C1 segment of cervical spinal cord (tissue), 14 donors: ENCODE measurements around the gene CRYBG1.
"Not testable (repeated sequence)": the region's sequence is repeated elsewhere in the genome, so short reads cannot be mapped to it uniquely, and the experiment has no call there.

Experiments
- DNase-seq, 14 donors: peaks; one replicate each; lab custom pipeline; 2025; lab: John Stamatoyannopoulos, UW

The CRYBG1 gene

DNA sequence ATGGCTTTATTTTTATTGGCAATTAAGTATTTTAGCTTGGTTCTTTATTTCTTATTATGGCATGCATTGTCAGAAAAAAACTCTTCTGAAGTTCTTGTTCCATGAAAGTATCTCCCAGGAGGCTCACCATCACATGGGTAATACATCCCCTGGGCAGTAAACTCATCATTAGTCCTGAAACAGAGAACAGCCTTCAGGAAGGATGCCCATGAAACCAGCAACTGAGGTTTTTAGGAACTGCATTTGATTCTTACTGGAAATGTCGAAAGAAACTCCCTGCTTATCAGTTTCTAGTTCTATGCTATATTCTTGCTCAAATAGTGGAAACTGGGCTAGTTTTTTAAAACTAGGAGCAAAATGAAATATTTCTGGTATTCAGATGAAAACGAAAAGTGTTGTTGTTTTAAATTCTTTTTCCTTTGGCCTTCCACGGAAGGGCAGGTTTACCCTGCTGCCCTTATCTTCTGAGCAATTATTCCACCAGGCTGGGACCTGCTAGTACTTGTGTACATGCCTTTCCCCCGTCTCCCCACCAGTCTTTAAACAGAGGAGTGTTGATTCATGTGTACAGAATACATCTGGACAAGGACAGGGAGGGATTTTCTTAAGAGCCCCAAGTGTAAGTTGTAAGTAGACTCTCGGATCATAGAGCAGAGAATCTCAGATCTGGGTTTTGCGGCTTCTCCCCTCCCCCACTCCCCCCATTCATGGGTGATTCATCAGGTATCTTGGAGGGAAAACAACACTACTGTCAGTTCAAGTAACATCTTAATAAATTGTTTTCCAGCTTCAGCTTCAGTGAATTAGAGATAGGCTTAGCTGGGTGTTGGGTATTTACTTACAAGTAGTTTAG, 187.3 kb downstream of the CRYBG1 start:
- no peak for DNase-seq

DNA sequence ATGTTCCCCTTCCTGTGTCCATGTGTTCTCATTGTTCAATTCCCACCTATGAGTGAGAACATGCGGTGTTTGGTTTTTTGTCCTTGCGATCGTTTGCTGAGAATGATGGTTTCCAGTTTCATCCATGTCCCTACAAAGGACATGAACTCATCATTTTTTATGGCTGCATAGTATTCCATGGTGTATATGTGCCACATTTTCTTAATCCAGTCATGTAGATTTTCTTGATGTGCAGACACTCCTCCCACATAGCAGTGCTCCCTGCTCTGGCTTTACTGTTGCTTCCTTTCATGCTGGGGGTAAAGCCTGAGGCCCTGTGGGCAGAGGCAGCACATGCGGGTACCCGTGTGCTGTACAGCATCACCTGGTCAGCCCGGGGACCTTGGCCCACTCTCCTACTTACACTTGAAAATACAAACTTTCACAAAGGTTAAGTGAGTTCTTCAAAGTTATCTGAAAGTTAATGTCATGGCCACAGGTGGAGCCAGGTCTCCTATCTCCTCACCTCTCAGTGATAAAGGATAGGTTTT, 188.5 kb downstream of the CRYBG1 start:
- DNase-seq = not testable (repeated sequence)

GRCh38 chr6:106549521-106549920, 189.0 kb downstream of the CRYBG1 start:
- no peak for DNase-seq

DNA sequence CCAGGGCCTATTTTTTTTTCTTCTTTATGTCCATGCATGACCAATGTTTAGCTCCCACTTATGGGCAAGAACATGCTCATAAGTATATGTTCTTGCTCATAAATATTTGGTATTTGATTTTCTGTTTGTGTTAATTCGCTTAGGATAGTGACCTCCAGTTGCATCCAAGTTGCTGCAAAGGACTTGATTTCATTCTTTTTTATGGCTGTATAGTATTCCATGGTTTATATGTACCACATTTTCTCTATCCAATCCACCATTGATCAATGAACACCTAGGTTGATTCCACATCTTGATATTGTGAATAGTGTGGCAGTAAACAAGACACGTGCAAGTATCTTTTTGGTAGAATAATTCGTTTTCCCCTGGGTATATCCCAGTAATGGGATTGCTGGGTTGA, 190.6 kb downstream of the CRYBG1 start:
- DNase-seq = no peak

GRCh38 chr6:106553440-106553839, 192.9 kb downstream of the CRYBG1 start:
- no peak for DNase-seq

- DNase-seq = no peak
Observed at GRCh38 chr6:106555767-106556166, 195.2 kb downstream of the CRYBG1 start.

DNA sequence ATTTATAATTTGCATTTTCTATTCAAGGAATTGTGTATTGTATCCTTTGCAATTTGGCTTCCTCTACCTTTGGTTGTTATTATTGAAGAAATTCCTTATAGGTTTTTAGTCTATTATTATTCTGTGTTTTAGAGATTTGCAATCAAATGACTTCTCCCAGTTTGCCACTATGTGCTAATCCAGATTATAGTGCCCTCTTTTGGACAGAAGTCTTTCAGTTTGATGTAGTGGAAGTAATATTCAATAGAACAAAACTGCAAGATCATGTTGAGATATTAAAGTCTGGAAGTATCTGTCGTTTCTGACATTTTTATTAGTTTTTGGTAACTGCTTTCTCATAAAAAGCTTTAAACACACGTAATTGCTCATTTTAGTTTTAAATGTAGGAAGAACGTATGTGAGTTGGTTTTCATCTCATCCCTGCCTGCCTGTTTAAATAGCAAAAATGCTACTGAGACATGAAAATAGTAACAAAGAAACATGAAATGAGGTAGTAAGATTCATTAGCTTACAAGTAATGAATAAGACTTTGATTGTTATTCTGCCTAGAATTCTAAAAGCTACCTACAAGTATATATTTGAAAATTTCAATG, 195.9 kb downstream of the CRYBG1 start:
- DNase-seq = no peak

DNA sequence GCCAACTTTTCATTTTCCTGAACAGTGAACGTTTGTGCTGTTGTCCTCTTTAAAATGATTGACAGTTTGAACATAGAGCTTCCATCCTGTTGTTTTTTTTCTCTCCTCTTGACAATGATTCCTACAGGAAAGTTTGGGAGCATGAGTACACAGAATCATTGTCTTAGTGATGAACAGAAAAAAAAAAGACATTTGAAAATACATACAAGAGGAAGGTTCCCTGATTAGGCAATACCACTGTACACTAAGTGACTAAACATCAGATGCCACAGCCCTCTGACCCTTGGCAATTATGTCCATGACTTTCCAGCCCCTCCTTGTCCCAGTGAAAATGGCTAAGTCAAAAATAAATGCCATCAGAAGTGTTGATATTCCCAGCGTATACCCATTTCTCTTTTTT, 197.3 kb downstream of the CRYBG1 start:
- no peak for DNase-seq

DNA sequence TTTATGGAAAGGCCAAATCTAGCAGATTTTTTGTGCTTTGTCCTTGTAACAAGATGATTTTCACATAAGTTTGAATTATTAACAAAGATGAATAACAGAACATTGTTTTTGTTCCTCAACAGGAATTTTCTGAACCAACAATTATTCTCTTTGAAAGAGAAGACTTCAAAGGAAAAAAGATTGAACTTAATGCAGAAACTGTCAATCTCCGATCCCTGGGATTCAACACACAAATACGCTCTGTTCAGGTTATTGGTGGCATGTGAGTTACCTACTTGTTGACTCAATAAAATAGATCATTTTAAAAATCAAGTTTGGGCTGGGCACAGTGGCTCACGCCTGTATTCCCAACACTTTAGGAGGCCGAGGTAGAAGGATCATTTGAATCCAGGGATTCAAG, 197.8 kb downstream of the CRYBG1 start:
- DNase-seq = no peak

- DNase-seq = not testable (repeated sequence)
Observed at GRCh38 chr6:106559659-106560058, 199.1 kb downstream of the CRYBG1 start.

DNA sequence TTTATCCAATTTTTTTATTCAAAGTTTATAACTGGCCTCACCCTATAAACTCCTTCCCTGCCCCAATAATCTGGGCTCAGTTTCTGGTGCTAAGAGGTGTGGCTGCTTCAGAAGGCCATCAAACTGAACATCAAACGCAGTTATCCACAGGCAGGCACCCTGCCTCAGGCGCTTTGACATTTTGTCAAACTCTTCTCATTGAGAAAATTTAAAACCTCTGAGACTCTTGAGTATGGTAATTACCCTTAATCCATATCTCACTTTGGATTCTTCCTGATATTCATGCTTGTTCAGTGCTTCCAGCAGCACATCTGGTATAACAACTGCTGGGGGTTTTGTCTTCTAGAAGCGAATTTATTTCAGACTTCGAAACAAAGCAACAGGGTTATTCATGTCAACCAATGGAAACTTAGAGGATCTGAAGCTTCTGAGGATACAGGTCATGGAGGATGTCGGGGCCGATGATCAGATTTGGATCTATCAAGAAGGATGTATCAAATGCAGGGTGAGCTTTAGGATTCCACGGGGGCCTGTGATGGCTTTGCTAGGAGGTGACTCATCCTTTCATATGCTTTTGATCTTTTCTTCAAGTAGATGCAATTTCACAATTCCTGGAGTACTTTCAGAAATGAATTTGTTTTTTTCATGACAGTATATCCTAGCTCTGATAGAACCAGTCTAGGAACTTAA, 200.6 kb downstream of the CRYBG1 start:
- DNase-seq = no peak

DNA sequence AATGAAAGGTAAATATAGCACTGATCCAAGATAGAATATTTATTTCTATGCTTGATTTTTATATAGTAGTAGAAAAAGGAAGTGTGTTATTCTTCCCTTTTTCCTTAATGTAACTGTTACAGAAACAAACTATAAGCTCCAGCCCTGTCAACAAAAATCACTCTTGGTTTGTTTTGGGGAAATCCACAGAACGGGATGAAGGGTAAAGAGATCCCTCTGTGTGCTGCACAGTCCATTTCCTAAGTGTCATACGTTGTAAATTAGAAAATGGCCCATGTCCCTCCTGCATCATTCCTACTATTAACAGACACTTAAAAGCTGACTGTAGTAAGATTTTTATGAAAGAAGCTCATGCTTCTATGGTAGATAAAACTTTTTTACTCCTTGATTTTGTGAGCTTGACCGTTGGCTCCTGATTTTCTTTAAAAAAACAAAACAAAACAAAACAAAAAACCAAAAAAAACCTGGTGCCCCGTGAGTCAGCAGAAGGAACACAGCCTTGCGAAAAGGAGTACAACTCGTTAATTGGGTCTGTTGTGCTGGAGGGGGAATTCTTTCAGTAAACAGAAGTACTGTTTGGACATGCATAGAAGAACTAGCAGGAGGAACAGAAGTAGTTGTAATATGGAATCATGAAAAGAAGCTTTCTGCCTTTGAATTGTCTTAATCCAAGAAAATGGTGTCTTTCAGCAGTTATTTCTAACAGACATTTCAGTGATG, 201.3 kb downstream of the CRYBG1 start:
- no peak for DNase-seq

DNA sequence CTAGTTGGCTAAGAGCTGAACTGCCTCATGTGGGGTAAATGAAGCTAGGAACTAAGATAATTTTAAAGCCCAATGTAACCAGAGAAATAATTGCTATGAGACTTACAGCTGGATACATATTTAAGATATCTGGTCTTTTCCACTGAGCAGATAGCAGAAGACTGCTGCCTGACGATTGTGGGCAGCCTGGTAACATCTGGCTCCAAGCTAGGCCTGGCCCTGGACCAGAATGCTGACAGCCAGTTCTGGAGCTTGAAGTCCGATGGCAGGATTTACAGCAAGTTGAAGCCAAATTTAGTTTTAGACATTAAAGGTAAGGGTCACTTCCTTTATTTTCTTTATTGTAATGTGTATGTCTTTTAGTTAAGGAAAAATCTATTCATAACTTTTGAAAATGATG, 203.1 kb downstream of the CRYBG1 start:
- DNase-seq = no peak

DNA sequence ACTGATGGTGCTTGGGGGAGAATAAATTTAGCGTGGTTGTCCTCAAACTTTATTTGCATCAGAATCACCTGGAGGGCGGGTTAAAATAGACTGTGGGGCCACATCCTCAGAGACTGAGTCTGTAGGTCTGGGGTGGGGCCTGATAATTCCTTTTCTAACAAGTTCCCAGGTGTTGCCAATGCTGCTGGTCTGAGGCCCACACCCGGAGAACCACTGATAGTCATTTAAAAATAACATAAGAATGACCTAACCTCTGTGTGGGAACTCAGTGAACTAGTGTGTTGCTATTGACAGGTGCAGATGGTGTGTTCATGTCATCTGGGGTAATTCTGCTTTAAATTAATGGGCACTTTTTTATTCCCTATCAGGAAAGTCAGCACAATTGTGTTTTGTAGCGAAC, 204.0 kb downstream of the CRYBG1 start:
- DNase-seq = no peak

- no peak for DNase-seq
Observed at GRCh38 chr6:106568530-106568929, 208.0 kb downstream of the CRYBG1 start.

GRCh38 chr6:106569428-106569827, 208.9 kb downstream of the CRYBG1 start:
- DNase-seq = no peak

DNA sequence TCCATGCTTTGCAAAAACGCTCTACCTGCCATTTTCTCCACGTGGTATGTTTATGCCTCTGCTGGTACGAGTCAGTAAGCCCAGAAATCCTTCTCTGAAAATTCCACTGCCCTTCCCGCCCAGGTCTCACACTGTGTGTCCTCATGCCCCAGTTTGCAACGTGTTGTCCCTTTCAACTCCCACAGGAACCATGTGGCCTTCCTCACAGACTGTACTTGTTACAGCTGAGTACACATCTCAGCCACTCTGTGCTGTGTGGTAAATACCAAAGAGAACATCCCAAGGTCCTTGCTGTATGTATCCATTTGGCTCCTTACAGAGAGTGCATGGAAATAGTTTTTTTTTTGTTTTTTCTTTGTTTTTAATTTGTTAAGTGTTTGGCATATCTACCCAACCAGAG, 211.9 kb downstream of the CRYBG1 start:
- no peak for DNase-seq

GRCh38 chr6:106572875-106573585, 212.5 kb downstream of the CRYBG1 start:
- DNase-seq = no peak

DNA sequence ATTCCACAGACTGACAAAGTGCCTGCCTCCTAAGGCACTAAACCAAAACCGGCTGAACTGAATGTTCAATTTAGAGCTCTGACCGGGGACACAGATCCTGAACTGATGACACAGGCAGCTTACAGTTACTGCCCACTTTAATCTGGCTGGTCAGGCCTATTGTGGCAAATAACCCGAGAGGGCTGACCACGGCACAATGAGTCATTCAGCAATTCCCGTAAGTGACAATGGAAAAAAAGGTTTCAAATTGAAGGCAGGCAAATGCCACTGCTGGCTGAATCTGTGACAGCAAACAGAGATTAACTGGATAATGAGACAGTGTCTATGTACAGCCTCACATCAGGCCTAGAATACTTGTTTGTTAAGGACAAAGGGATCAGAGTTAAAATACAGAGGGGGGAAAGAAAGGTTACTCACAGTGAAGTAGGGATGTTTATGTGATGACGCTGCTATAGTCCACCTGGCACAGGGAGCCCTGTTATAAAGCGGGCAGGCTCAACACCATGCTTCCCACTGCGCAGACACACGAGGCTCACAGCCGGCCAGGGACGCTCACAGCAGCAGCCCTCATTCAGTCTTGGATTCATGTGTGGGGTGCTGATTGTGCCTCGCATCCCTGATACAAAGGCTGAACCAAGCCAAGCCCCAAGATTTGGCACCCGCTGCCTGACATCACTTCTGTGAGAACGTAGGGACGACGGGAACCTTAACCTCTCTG, 214.4 kb downstream of the CRYBG1 start:
- peak in 9 of 14 donors; percentile 6 to 86 (median 29) for DNase-seq

DNA sequence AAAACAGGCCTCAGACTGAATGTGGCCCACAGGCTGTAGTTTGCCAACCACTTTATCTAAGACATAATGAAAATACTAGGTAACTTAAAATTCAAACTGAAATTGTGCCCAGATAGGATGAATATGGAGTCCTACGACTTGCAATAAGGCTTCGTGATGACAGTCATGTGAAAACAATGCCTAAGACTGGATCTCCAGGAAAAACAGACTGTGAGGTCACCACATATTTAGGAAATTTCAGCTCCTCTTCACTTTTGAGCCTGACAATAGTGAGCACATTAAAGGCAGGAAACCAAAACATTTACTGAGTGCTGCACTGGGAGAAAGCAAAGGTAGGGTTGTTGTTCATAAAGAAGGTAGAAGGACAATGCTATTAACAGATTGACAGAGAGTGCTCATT, 218.8 kb downstream of the CRYBG1 start:
- DNase-seq = no peak
